ENCODE results near the gene SCAF1. TPM values are rescaled to one million over a fixed set of nuclear protein-coding genes. Genes with fewer than 3 reads are reported as not detected.

Gene SCAF1
- total and polyA plus RNA-seq, 2 of the 13 experiments (the other 11 are each of a cell fraction or from before 2014, with no cell fraction given): 3.3 to 6.1 TPM

DNA sequence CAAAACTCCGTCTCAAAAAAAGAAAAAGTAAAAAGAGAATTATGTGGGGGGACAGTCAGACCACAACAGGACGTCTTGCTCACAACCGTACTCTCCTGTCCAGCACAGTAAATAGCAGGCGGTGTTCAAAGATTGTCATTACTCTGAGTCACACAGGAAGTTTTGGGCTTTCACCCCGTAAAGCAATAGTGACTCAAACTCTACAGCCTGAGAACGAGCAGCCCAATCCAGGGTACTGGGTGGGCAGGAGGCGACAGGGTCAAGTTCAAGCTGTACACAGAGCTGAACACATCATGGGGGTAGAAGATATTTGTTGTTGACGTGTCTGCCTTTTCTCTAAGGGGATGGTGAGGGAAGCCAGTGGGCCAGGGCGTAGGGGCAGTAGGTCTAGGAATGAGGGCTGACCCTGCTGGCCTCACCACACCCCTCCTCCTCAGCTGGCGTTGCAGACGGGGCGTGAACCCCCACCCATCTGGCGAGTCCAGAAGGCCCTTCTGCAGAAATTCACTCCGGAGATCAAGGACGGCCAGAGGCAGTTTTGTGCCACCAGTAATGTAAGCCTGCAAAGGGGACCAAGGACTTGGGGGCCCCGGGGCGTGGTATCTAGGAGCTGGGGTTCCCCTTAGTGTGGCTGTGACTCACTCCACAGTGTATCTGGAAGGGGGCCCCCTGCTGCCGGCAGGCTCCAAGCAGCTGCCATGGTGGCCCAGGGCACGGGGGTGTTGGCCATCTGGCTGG is 27.7 kb upstream of the SCAF1 start (continued):
- peak; percentile 33; the same call in 1 of the 2 replicates for TF ChIP-seq ZNF687 (CRISPR knock-in tag; IDR thresholded peaks at IDR 0.05)
- TF ChIP-seq SAP130 (CRISPR knock-in tag; IDR thresholded peaks at IDR 0.05; ENCODE audit: low read depth): peak; percentile 70
- peak; percentile 81 for TF ChIP-seq ZBTB38 (CRISPR knock-in tag; IDR thresholded peaks at IDR 0.05)
- no peak for TF ChIP-seq HMG20B (CRISPR knock-in tag; conservative IDR thresholded peaks at IDR 0.05)
- TF ChIP-seq, protein P1, sequence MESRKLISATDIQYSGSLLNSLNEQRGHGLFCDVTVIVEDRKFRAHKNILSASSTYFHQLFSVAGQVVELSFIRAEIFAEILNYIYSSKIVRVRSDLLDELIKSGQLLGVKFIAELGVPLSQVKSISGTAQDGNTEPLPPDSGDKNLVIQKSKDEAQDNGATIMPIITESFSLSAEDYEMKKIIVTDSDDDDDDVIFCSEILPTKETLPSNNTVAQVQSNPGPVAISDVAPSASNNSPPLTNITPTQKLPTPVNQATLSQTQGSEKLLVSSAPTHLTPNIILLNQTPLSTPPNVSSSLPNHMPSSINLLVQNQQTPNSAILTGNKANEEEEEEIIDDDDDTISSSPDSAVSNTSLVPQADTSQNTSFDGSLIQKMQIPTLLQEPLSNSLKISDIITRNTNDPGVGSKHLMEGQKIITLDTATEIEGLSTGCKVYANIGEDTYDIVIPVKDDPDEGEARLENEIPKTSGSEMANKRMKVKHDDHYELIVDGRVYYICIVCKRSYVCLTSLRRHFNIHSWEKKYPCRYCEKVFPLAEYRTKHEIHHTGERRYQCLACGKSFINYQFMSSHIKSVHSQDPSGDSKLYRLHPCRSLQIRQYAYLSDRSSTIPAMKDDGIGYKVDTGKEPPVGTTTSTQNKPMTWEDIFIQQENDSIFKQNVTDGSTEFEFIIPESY (CRISPR knock-in tag; IDR thresholded peaks at IDR 0.05): peak; percentile 60
- peak; percentile 83 for TF ChIP-seq FOSL2 (CRISPR knock-in tag; IDR thresholded peaks at IDR 0.05)
- peak; percentile 57 for TF ChIP-seq SKI (IDR thresholded peaks at IDR 0.05; ENCODE audit: partially characterized antibody)
- TF ChIP-seq GABPB1 (CRISPR knock-in tag; IDR thresholded peaks at IDR 0.05): 0 out of 2 replicates have a peak, but pooled peaks have one; percentile 20
- TF ChIP-seq IRF2 (CRISPR knock-in tag; IDR thresholded peaks at IDR 0.05): 0 out of 2 replicates have a peak, but pooled peaks have one; percentile 41
- TF ChIP-seq NR2F6 (IDR thresholded peaks at IDR 0.05): no peak
- 0 out of 2 replicates have a peak, but pooled peaks have one; percentile 13 for TF ChIP-seq NR2F6 (CRISPR knock-in tag; IDR thresholded peaks at IDR 0.05)
- TF ChIP-seq TBX3 (IDR thresholded peaks at IDR 0.05; ENCODE audit: borderline replicate concordance): 0 out of 2 replicates have a peak, but pooled peaks have one; percentile 34
- TF ChIP-seq ARID5B (CRISPR knock-in tag; IDR thresholded peaks at IDR 0.05): 0 out of 2 replicates have a peak, but pooled peaks have one; percentile 12
- TF ChIP-seq PAXIP1 (CRISPR knock-in tag; conservative IDR thresholded peaks at IDR 0.05): 0 out of 2 replicates have a peak, but pooled peaks have one; percentile 14
- TF ChIP-seq BHLHE40 (IDR thresholded peaks at IDR 0.05; ENCODE audit: low read length): no peak
- TF ChIP-seq RXRA (CRISPR knock-in tag; IDR thresholded peaks at IDR 0.05): peak; percentile 60; the same call in 1 of the 2 replicates

Data from HepG2 (cell line).